PC-9 (cell line): ENCODE measurements around the gene HDAC5. TPM values are rescaled to one million over a fixed set of nuclear protein-coding genes. Genes with fewer than 3 reads are reported as not detected.
"Not testable (repeated sequence)": the region's sequence is repeated elsewhere in the genome, so short reads cannot be mapped to it uniquely, and the experiment has no call there.

Experiments used
- BruUV-seq: library from RNA; stranded (reverse); fragments of 400-500 nt; replicated peaks from 2 replicates; lab custom pipeline; 2021; lab: Mats Ljungman, UMichigan
- CTCF ChIA-PET: fragments of 300-600 bp; sonication (Branson Sonifier 250); formaldehyde crosslinking; loops from one replicate; lab custom pipeline; 2022; ENCODE audit warnings: antibody characterized with exemption; lab: Charles Lee
- POLR2A ChIA-PET: fragments of 300-600 bp; sonication (Branson Sonifier 250); formaldehyde crosslinking; loops from one replicate; lab custom pipeline; 2022; ENCODE audit warnings: antibody characterized with exemption; ENCODE audit not compliant: unreplicated experiment; lab: Charles Lee
- DNase-seq, 2 experiments: peaks; one replicate each; pipeline versions ENCODE4 v3.0.0 to v3.0.0-alpha.2; 2015 to 2022; ENCODE audit warnings: mixed read lengths in 1 of 2
- H2AFZ ChIP-seq: fragments of 200-600 bp; sonication (generic); 2 replicates; pipeline ENCODE4 v1.8.1; 2017; ENCODE audit warnings: antibody characterized with exemption
- H3F3A ChIP-seq: fragments of 200-600 bp; sonication (generic); 2 replicates; pipeline ENCODE4 v1.8.1; 2017; ENCODE audit warnings: antibody characterized with exemption, mild to moderate bottlenecking, low read depth; ENCODE audit not compliant: insufficient read depth
- H3K27ac ChIP-seq: fragments of 200-600 bp; sonication (generic); 2 replicates; pipeline ENCODE4 v1.6.1; 2016; ENCODE audit warnings: mixed run types
- H3K27me3 ChIP-seq: fragments of 200-600 bp; sonication (generic); 2 replicates; pipeline ENCODE4 v1.6.1; 2016; ENCODE audit warnings: low read depth, mixed run types; ENCODE audit not compliant: insufficient read depth
- H3K36me3 ChIP-seq: fragments of 200-600 bp; sonication (generic); 2 replicates; pipeline ENCODE4 v1.6.1; 2016; ENCODE audit warnings: low read depth, mixed run types
- H3K4me1 ChIP-seq: fragments of 200-600 bp; sonication (generic); replicated peaks from 2 replicates; pipeline ENCODE4 v1.6.1; 2016; ENCODE audit warnings: mixed run types; ENCODE audit not compliant: insufficient read depth
- H3K4me2 ChIP-seq: fragments of 200-600 bp; sonication (generic); 2 replicates; pipeline ENCODE4 v1.6.1; 2017; ENCODE audit warnings: mixed run types
- H3K4me3 ChIP-seq: fragments of 200-600 bp; sonication (generic); 2 replicates; pipeline ENCODE4 v1.6.1; 2016; ENCODE audit warnings: mixed run types
- H3K79me2 ChIP-seq: fragments of 200-600 bp; sonication (generic); 2 replicates; pipeline ENCODE4 v1.6.1; 2017; ENCODE audit warnings: low read depth, mixed run types
- H3K9me2 ChIP-seq: fragments of 200-600 bp; sonication (generic); 2 replicates; pipeline ENCODE4 v1.8.1; 2017; ENCODE audit warnings: mild to moderate bottlenecking; ENCODE audit not compliant: insufficient read depth
- H3K9me3 ChIP-seq: fragments of 200-600 bp; sonication (generic); 2 replicates; pipeline ENCODE4 v1.8.1; 2016; ENCODE audit warnings: low read depth; ENCODE audit not compliant: insufficient read depth
- H4K20me1 ChIP-seq: fragments of 200-600 bp; sonication (generic); 2 replicates; pipeline ENCODE4 v1.8.1; 2017; ENCODE audit not compliant: insufficient read depth
- CTCF ChIP-seq: fragments of 200-600 bp; sonication (generic); conservative IDR thresholded peaks from 2 replicates; pipeline ENCODE4 v1.6.1; 2017; ENCODE audit warnings: mixed run types, antibody characterized with exemption, mild to moderate bottlenecking, moderate library complexity
- EZH2 ChIP-seq: fragments of 200-600 bp; sonication (generic); IDR thresholded peaks from 2 replicates; pipeline ENCODE4 v1.8.0; 2017; ENCODE audit warnings: antibody characterized with exemption, low read depth
- intact Hi-C: fragments of 100-400 bp; cut with micrococcal nuclease; formaldehyde crosslinking; loops from one replicate; pipeline ENCODE4 v1.10.0; 2022; ENCODE audit not compliant: unreplicated experiment
- total RNA-seq: library from RNA; stranded (reverse); gene quantifications from 2 replicates; pipeline ENCODE4 v1.2.3, GENCODE V29; 2021

HDAC5 gene
- total RNA-seq, 1 experiment from 2014 or later = 24.0 TPM

GRCh38 chr17:44147812-44148211 lies 24.4 kb upstream of the HDAC5 start:
- BruUV-seq = no TSS peak
- Histone ChIP-seq H2AFZ (no peak overlapping the region), H3K36me3 (no peaks in the 10 kb centered on the region; the same call in 1 of the 2 replicates), H4K20me1 (no peaks in the 10 kb centered on the region; the same call in 1 of the 2 replicates), H3K4me1 (peaks cover 10% of the 10 kb centered on the region), H3K27ac (no peak overlapping the region), H3K79me2 (peaks cover 23% of the 10 kb centered on the region), H3K4me3 (no peak overlapping the region), H3K9me3 (no peaks in the 10 kb centered on the region), H3F3A (peaks cover 4% of the 10 kb centered on the region; the same call in 1 of the 2 replicates), H3K4me2 (no peak overlapping the region), H3K27me3 (no peaks in the 10 kb centered on the region), H3K9me2 (no peaks in the 10 kb centered on the region)
- POLR2A ChIA-PET = no interaction called here
- no peak for DNase-seq
- intact Hi-C loops = no loop called here
- TF ChIP-seq EZH2 = no peak
- TF ChIP-seq CTCF = no peak
- CTCF ChIA-PET = no interaction called here

- Histone ChIP-seq H3K27me3 (no peaks in the 10 kb centered on the region), H3K9me3 (no peaks in the 10 kb centered on the region), H3F3A (peaks cover 4% of the 10 kb centered on the region; the same call in 1 of the 2 replicates), H3K9me2 (no peaks in the 10 kb centered on the region), H3K4me1 (peaks cover 13% of the 10 kb centered on the region), H3K36me3 (no peaks in the 10 kb centered on the region; the same call in 1 of the 2 replicates), H3K4me2 (no peak overlapping the region), H4K20me1 (no peaks in the 10 kb centered on the region; the same call in 1 of the 2 replicates), H3K79me2 (peaks cover 33% of the 10 kb centered on the region), H3K27ac (no peak overlapping the region), H2AFZ (no peak overlapping the region), H3K4me3 (no peak overlapping the region)
- no TSS peak for BruUV-seq
- CTCF ChIA-PET = interaction anchor here (0.6 kb wide), 1 partner anchor 60 kb away, joined by 3 read pairs; no protein-coding TSS in a partner anchor
- DNase-seq = no peak
- POLR2A ChIA-PET = interaction anchor here (0.5 to 0.7 kb wide), 4 partner anchors 24 to 100 kb away, joined by 3 to 11 read pairs (median 6); partner anchors contain the start of gene G6PC3
- TF ChIP-seq CTCF = no peak
- no peak for TF ChIP-seq EZH2
- intact Hi-C loops = no loop called here
Measured at GRCh38 chr17:44146375-44147346, 23.2 kb upstream of the HDAC5 start.

- Histone ChIP-seq H3K4me3 (no peak overlapping the region), H3K36me3 (no peaks in the 10 kb centered on the region; the same call in 1 of the 2 replicates), H3K79me2 (peaks cover 28% of the 10 kb centered on the region), H3K4me2 (no peak overlapping the region), H3K4me1 (peaks cover 13% of the 10 kb centered on the region), H3K9me2 (no peaks in the 10 kb centered on the region), H3K27ac (no peak overlapping the region), H3F3A (peaks cover 4% of the 10 kb centered on the region; the same call in 1 of the 2 replicates), H4K20me1 (no peaks in the 10 kb centered on the region; the same call in 1 of the 2 replicates), H3K9me3 (no peaks in the 10 kb centered on the region), H2AFZ (no peak overlapping the region), H3K27me3 (no peaks in the 10 kb centered on the region)
- TF ChIP-seq EZH2 = no peak
- no peak for TF ChIP-seq CTCF
- no TSS peak for BruUV-seq
- ChIA-PET POLR2A (no interaction called here), CTCF (no interaction called here)
- intact Hi-C loops = no loop called here
- no peak for DNase-seq
Measured at GRCh38 chr17:44144966-44145739, 21.7 kb upstream of the HDAC5 start.

- H3K4me3 ChIP-seq, DNase-seq, H3K9me3 ChIP-seq, H3K4me2 ChIP-seq, H3F3A ChIP-seq, BruUV-seq, H3K36me3 ChIP-seq, H3K27ac ChIP-seq, POLR2A ChIA-PET, H3K27me3 ChIP-seq, H2AFZ ChIP-seq, H3K9me2 ChIP-seq, intact Hi-C loops, H4K20me1 ChIP-seq: not testable (repeated sequence)
- peaks cover 22% of the 10 kb centered on the region for H3K79me2 ChIP-seq
- peaks cover 13% of the 10 kb centered on the region for H3K4me1 ChIP-seq
- CTCF ChIA-PET = interaction anchor here (0.6 kb wide), 1 partner anchor 503 kb away, joined by 3 read pairs; no protein-coding TSS in a partner anchor
Measured at GRCh38 chr17:44143921-44144320, 20.5 kb upstream of the HDAC5 start.
